ENCODE results near the gene OSGIN1. TPM values are rescaled to one million over a fixed set of nuclear protein-coding genes. Genes with fewer than 3 reads are reported as not detected.
"Not testable (repeated sequence)": the region's sequence is repeated elsewhere in the genome, so short reads cannot be mapped to it uniquely, and the experiment has no call there.

The OSGIN1 gene
- total RNA-seq, 1 donor from 2014 or later, result 1.1 TPM

GRCh38 chr16:83937267-83937666, 15.8 kb upstream of the OSGIN1 start:
- TF ChIP-seq, protein P1, sequence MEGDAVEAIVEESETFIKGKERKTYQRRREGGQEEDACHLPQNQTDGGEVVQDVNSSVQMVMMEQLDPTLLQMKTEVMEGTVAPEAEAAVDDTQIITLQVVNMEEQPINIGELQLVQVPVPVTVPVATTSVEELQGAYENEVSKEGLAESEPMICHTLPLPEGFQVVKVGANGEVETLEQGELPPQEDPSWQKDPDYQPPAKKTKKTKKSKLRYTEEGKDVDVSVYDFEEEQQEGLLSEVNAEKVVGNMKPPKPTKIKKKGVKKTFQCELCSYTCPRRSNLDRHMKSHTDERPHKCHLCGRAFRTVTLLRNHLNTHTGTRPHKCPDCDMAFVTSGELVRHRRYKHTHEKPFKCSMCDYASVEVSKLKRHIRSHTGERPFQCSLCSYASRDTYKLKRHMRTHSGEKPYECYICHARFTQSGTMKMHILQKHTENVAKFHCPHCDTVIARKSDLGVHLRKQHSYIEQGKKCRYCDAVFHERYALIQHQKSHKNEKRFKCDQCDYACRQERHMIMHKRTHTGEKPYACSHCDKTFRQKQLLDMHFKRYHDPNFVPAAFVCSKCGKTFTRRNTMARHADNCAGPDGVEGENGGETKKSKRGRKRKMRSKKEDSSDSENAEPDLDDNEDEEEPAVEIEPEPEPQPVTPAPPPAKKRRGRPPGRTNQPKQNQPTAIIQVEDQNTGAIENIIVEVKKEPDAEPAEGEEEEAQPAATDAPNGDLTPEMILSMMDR (IDR thresholded peaks at IDR 0.05; ENCODE audit: insufficient read depth, low read length, severe bottlenecking), result no peak
- no peaks in the 10 kb centered on the region for H3K36me3 ChIP-seq (ENCODE audit: control insufficient read depth, insufficient read depth, low read length)
- no peak overlapping the region for H3K4me3 ChIP-seq (ENCODE audit: low read depth, low read length)
- no peak for DNase-seq (ENCODE audit: low read depth)
- FAIRE-seq, result peak; percentile 18
- peaks cover 4% of the 10 kb centered on the region for H3K27me3 ChIP-seq (ENCODE audit: control insufficient read depth, insufficient read depth, low read length)

GRCh38 chr16:83937922-83938885, 14.8 kb upstream of the OSGIN1 start:
- TF ChIP-seq, protein P1 (IDR thresholded peaks at IDR 0.05; ENCODE audit: insufficient read depth, low read length, severe bottlenecking), result no peak
- Histone ChIP-seq H3K4me3 (ENCODE audit: low read depth, low read length) (no peak overlapping the region), H3K36me3 (ENCODE audit: control insufficient read depth, insufficient read depth, low read length) (no peaks in the 10 kb centered on the region), H3K27me3 (ENCODE audit: control insufficient read depth, insufficient read depth, low read length) (peaks cover 4% of the 10 kb centered on the region)
- FAIRE-seq (no peak), DNase-seq (ENCODE audit: low read depth) (peak; percentile 7)

GRCh38 chr16:83939266-83939855, 13.7 kb upstream of the OSGIN1 start:
- no peak for DNase-seq (ENCODE audit: low read depth)
- Histone ChIP-seq H3K4me3 (ENCODE audit: low read depth, low read length) (no peak overlapping the region), H3K27me3 (ENCODE audit: control insufficient read depth, insufficient read depth, low read length) (peaks cover 4% of the 10 kb centered on the region), H3K36me3 (ENCODE audit: control insufficient read depth, insufficient read depth, low read length) (no peaks in the 10 kb centered on the region)
- no peak for FAIRE-seq
- TF ChIP-seq, protein P1 (IDR thresholded peaks at IDR 0.05; ENCODE audit: insufficient read depth, low read length, severe bottlenecking), result no peak

DNA sequence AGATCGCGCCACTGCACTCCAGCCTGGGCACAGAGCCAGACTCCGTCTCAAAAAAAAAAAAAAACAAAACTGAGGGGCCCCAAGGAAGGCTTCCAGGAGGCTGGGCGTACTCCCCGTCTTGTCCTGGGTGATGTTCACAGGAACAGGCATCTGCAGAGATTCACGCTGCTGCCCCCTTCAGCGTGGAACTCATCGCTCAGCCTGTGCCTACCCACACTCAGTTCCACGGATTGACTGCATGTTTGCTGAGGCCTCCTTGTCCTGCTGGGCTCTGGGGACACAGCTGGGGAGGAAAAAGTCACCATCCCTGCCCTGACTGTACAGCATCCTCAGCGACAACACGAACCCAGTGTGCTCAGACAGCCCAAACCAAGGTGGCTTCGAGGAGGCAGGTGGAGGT, 12.9 kb upstream of the OSGIN1 start:
- TF ChIP-seq, protein P1 (IDR thresholded peaks at IDR 0.05; ENCODE audit: insufficient read depth, low read length, severe bottlenecking), result no peak
- DNase-seq (ENCODE audit: low read depth), result no peak
- H3K4me3 ChIP-seq (ENCODE audit: low read depth, low read length), result no peak overlapping the region
- FAIRE-seq, result no peak
- peaks cover 4% of the 10 kb centered on the region for H3K27me3 ChIP-seq (ENCODE audit: control insufficient read depth, insufficient read depth, low read length)
- no peaks in the 10 kb centered on the region for H3K36me3 ChIP-seq (ENCODE audit: control insufficient read depth, insufficient read depth, low read length)

DNA sequence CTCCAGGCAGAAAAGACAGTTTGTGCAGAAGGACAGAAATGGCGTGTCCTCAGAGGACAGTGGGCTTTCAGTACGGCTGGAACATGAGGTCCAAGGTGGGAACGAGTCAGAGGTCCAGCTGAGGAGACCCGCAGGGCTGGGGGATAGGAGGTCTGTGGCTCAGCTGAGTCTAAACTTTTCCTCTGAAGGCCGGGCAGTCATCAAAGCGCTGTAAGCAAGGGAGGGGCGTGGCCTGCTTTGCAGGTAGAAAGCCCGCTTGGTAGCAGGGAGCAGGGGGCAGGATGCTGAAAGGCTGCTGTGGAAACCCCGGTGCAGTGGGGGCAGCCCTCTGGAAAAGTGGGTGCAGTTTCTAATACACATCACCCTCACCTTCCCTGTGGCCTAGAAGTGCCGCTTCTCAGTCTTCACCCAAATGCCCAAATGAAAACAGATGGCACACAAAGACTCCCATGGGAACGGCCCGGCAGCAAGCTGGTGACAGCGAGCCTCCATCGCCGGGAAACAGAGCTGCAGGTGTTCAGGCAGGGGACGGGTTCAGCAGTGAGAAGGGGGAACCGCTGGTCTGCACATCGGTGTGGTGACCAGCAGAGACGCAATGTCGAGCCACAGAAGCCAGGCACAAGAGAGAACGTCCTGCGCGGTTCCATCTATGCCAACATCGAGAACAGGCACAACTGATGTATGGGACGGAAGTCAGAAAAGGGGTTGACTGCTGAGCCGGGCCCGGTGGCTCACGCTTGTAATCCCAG, 12.2 kb upstream of the OSGIN1 start:
- FAIRE-seq, result no peak
- no peaks in the 10 kb centered on the region for H3K36me3 ChIP-seq (ENCODE audit: control insufficient read depth, insufficient read depth, low read length)
- TF ChIP-seq, protein P1 (IDR thresholded peaks at IDR 0.05; ENCODE audit: insufficient read depth, low read length, severe bottlenecking), result no peak

DNA sequence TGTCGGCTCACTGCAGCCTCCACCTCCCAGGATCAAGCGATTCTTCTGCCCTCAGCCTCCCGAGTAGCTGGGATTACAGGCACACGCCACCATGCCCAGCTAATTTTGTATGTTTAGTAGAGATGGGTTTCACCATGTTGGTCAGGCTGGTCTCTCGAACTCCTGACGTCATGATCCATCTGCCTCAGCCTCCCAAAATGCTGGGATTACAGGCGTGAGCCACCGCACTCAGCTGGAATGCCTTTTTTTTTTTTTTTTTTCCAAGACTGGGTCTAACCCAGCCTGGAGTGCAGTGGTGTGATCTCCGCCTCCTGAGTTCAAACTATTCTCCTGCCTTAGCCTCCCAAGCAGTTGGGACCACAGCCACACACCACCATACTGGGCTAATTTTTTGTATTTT, 11.5 kb upstream of the OSGIN1 start:
- not testable (repeated sequence) for FAIRE-seq; H3K36me3 ChIP-seq (ENCODE audit: control insufficient read depth, insufficient read depth, low read length); H3K27me3 ChIP-seq (ENCODE audit: control insufficient read depth, insufficient read depth, low read length); H3K4me3 ChIP-seq (ENCODE audit: low read depth, low read length); DNase-seq (ENCODE audit: low read depth)

More for the DNA sequence above, 12.2 kb upstream of the OSGIN1 start:
- Histone ChIP-seq H3K4me3 (ENCODE audit: low read depth, low read length) (no peak overlapping the region), H3K27me3 (ENCODE audit: control insufficient read depth, insufficient read depth, low read length) (peaks cover 4% of the 10 kb centered on the region)
- DNase-seq (ENCODE audit: low read depth), result no peak

Data from bronchial epithelial cell (primary cell).